SK-N-SH (cell line): ENCODE measurements around the gene C2CD4C. TPM values are rescaled to one million over a fixed set of nuclear protein-coding genes. Genes with fewer than 3 reads are reported as not detected.

Source experiments
- CTCF ChIA-PET: fragments of 300-600, 350-600 bp; formaldehyde crosslinking; extraction: SDS; loops from one replicate; lab custom pipeline; 2021; lab: Yijun Ruan, JAX
- POLR2A ChIA-PET: fragments of 350-600 bp; sonication (Branson Sonifier 250); formaldehyde crosslinking; extraction: SDS; loops from one replicate; lab custom pipeline; 2020; ENCODE audit warnings: antibody characterized with exemption, inconsistent platforms; lab: Yijun Ruan, JAX
- DNase-seq: peaks from one replicate; pipeline ENCODE4 v3.0.0; 2012
- H2AFZ ChIP-seq: fragments of 200-600 bp; sonication (generic); 2 replicates; pipeline ENCODE4 v1.8.1; 2016; ENCODE audit warnings: antibody characterized with exemption, mild to moderate bottlenecking, low read depth
- H3F3A ChIP-seq: fragments of 200-600 bp; sonication (generic); replicated peaks from 2 replicates; pipeline ENCODE3; 2016; ENCODE audit warnings: antibody characterized with exemption, mild to moderate bottlenecking; ENCODE audit not compliant: insufficient read depth
- H3K27ac ChIP-seq, 2 experiments: fragments of 200-500 bp in 1 of 2; fragments of 200-600 bp in 1 of 2; sonication (Bioruptor generic) in 1 of 2; sonication (generic), shearing (Covaris generic) in 1 of 2; 2 replicates each; pipeline versions ENCODE4 v1.5.1 to v1.6.1; 2014 to 2016; ENCODE audit warnings: low read depth in 2 of 2, inconsistent platforms in 1 of 2, low read length in 1 of 2, mild to moderate bottlenecking in 1 of 2, mixed read lengths in 1 of 2
- H3K27me3 ChIP-seq: fragments of 200-600 bp; sonication (generic), shearing (Covaris generic); 2 replicates; pipeline ENCODE4 v1.6.1; 2016; ENCODE audit warnings: mixed run types; ENCODE audit not compliant: insufficient read depth
- H3K36me3 ChIP-seq, 2 experiments: fragments of 200-500 bp in 1 of 2; fragments of 200-600 bp in 1 of 2; sonication (Bioruptor generic) in 1 of 2; sonication (generic) in 1 of 2; replicated peaks in 1 of 2; 2 replicates each; pipeline versions ENCODE3 to v1.5.1; 2014 to 2016; ENCODE audit warnings: low read length in 1 of 2, mild to moderate bottlenecking in 1 of 2; ENCODE audit not compliant: insufficient read depth in 2 of 2, control insufficient read depth in 1 of 2
- H3K4me1 ChIP-seq, 2 experiments: fragments of 200-500 bp in 1 of 2; fragments of 200-600 bp in 1 of 2; sonication (Bioruptor generic) in 1 of 2; sonication (generic), shearing (Covaris generic) in 1 of 2; 2 replicates each; pipeline versions ENCODE4 v1.5.1 to v1.6.1; 2014 to 2016; ENCODE audit warnings: low read depth in 1 of 2, low read length in 1 of 2, mixed run types in 1 of 2; ENCODE audit not compliant: insufficient read depth in 2 of 2, control insufficient read depth in 1 of 2
- H3K4me2 ChIP-seq: fragments of 200-600 bp; sonication (generic), shearing (Covaris generic); 2 replicates; pipeline ENCODE4 v1.6.1; 2017; ENCODE audit warnings: mixed run types
- H3K4me3 ChIP-seq, 2 experiments: fragments of 200-500 bp in 1 of 2; fragments of 200-600 bp in 1 of 2; sonication (Bioruptor generic) in 1 of 2; sonication (generic), shearing (Covaris generic) in 1 of 2; 2 replicates each; pipeline versions ENCODE4 v1.5.1 to v1.8.1; 2014 to 2016; ENCODE audit warnings: low read depth in 2 of 2, inconsistent platforms in 1 of 2, low read length in 1 of 2, mild to moderate bottlenecking in 1 of 2, mixed read lengths in 1 of 2, moderate library complexity in 1 of 2
- H3K79me2 ChIP-seq: fragments of 200-600 bp; sonication (generic); 2 replicates; pipeline ENCODE4 v1.8.1; 2017; ENCODE audit warnings: mild to moderate bottlenecking; ENCODE audit not compliant: insufficient read depth
- H3K9ac ChIP-seq: fragments of 200-600 bp; sonication (generic); 2 replicates; pipeline ENCODE4 v1.6.1; 2017; ENCODE audit warnings: mixed run types
- H3K9me2 ChIP-seq: fragments of 200-600 bp; sonication (generic); 2 replicates; pipeline ENCODE4 v1.6.1; 2017; ENCODE audit warnings: mixed run types
- H3K9me3 ChIP-seq: fragments of 200-600 bp; sonication (generic); 2 replicates; pipeline ENCODE4 v1.6.1; 2017; ENCODE audit warnings: mixed run types, mild to moderate bottlenecking, moderate library complexity
- H4K20me1 ChIP-seq: fragments of 200-600 bp; sonication (generic); 2 replicates; pipeline ENCODE4 v1.6.1; 2017; ENCODE audit warnings: mild to moderate bottlenecking, mixed run types; ENCODE audit not compliant: insufficient read depth
- ELF1 ChIP-seq: IDR thresholded peaks from 2 replicates; pipeline ENCODE4 v1.4.0; 2012
- EP300 ChIP-seq, 2 experiments: IDR thresholded peaks; 2 replicates each; pipeline versions ENCODE4 v1.4.0 to v1.6.1; 2012; ENCODE audit warnings: borderline replicate concordance in 1 of 2, low read depth in 1 of 2, low read length in 1 of 2
- EZH2phosphoT487 ChIP-seq: fragments of 200-600 bp; sonication (generic); IDR thresholded peaks from 2 replicates; pipeline ENCODE4 v1.6.1; 2017; ENCODE audit warnings: low read depth, mixed run types, mild to moderate bottlenecking, antibody characterized with exemption, moderate library complexity, borderline replicate concordance
- FOXJ3 ChIP-seq: sonication (generic); formaldehyde crosslinking; IDR thresholded peaks from 2 replicates; pipeline ENCODE4 v1.5.1; 2020; ENCODE audit warnings: mild to moderate bottlenecking, missing genetic modification reagents
- FOXM1 ChIP-seq: IDR thresholded peaks from 2 replicates; pipeline ENCODE4 v1.4.0; 2012; ENCODE audit warnings: low read depth, mild to moderate bottlenecking
- GABPA ChIP-seq: IDR thresholded peaks from 2 replicates; pipeline ENCODE4 v1.4.0; 2012; ENCODE audit warnings: low read depth, mild to moderate bottlenecking
- GATA2 ChIP-seq: sonication (generic); formaldehyde crosslinking; IDR thresholded peaks from 2 replicates; pipeline ENCODE4 v1.5.0; 2020; ENCODE audit warnings: mild to moderate bottlenecking, missing genetic modification reagents
- MXI1 ChIP-seq: IDR thresholded peaks from 2 replicates; pipeline ENCODE4 v1.6.1; 2012; ENCODE audit warnings: mild to moderate bottlenecking, low read depth, low read length, improper control_type of control experiment
- NFIC ChIP-seq: IDR thresholded peaks from 2 replicates; pipeline ENCODE4 v1.4.0; 2012; ENCODE audit warnings: borderline replicate concordance
- POLR2AphosphoS5 ChIP-seq: IDR thresholded peaks from 2 replicates; pipeline ENCODE4 v1.6.1; 2012; ENCODE audit warnings: low read depth, low read length
- RAD21 ChIP-seq: IDR thresholded peaks from 2 replicates; pipeline ENCODE4 v1.6.1; 2012; ENCODE audit warnings: mild to moderate bottlenecking, low read length
- RCOR1 ChIP-seq: fragments of 150-350 bp; IDR thresholded peaks from 2 replicates; pipeline ENCODE4 v1.6.1; 2017; ENCODE audit warnings: antibody characterized with exemption, low read length
- RXRA ChIP-seq: IDR thresholded peaks from 2 replicates; pipeline ENCODE4 v1.4.0; 2012; ENCODE audit warnings: low read depth, mild to moderate bottlenecking, borderline replicate concordance
- SIN3A ChIP-seq: IDR thresholded peaks from 2 replicates; pipeline ENCODE4 v1.6.1; 2012; ENCODE audit warnings: low read depth, mild to moderate bottlenecking, low read length, moderate library complexity, borderline replicate concordance
- SMC3 ChIP-seq: IDR thresholded peaks from 2 replicates; pipeline ENCODE4 v1.6.1; 2012; ENCODE audit warnings: low read depth, low read length, improper control_type of control experiment
- TCF12 ChIP-seq: IDR thresholded peaks from 2 replicates; pipeline ENCODE4 v1.4.0; 2012
- YY1 ChIP-seq: IDR thresholded peaks from 2 replicates; pipeline ENCODE4 v1.4.0; 2012; ENCODE audit warnings: low read depth, mild to moderate bottlenecking
- WGBS: methylation state at CpG from one replicate; pipeline ENCODE4 v1.1.6; 2017; ENCODE audit warnings: low lambda C conversion rate; 5-methylcytosine and 5-hydroxymethylcytosine counted together
- polyA plus RNA-seq, 3 experiments: library from polyadenylated mRNA; depleted of rRNA; stranded (reverse); fragments of >200 nt; gene quantifications; 2 replicates each; pipeline ENCODE4 v1.2.3, GENCODE V29; 2012
- TF ChIP-seq, protein P1 (sequence below): fragments of 150-350 bp; IDR thresholded peaks from 2 replicates; pipeline ENCODE4 v1.6.1; 2017; ENCODE audit warnings: antibody characterized with exemption, low read length, low read depth, borderline replicate concordance
- TF ChIP-seq, protein P2 (sequence below): IDR thresholded peaks from 2 replicates; pipeline ENCODE4; 2012

Gene C2CD4C
- polyA plus RNA-seq, 1 of the 3 experiments (the other 2 are of a cell fraction): 0.23 TPM

DNA sequence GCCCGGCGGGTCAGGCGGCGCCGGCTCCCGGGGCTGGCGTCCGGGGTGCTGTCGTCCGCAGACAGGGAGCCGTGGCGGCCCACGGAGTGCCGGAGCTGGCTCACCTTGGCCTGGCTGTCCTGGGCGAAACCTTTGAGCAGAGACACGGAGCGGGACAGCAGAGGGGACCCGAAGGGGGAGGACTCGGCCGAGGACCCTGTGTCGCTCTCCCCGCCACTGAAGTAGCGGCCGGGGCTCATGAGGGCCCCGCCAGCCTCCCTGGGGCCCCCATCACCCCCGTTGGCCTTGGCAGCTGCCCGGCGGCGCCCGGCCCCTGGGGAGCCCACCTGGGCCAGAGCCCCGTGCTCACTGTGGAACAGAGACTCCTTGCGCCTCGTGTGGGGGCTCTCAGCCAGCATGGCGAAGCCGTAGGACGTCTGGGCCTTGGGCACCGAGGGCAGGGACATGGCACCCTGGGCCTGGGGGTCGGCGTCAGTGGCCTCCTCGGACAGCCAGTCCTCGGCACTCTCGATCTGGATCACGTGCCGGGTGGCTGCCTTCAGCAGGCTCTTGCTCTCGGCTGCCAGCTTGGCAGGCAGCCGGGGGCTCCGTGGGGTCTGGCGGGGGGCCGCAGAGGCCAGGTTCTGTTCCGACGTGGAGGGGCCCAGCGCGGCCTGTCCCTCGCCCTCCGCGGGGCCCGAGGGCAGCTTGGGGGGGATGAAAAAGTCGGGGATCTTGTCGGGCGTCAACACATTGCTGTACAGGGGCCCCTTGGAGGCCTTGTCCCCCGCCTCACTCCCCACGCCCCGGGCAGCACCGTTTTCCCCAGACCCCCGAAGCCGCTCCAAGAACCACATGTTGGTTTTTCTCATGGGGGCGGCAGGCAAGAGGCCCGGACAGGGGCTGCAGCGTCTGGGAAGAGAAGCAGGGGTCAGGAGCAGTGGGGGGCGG is 1.2 kb downstream of the C2CD4C start:
- TF ChIP-seq, protein P1, sequence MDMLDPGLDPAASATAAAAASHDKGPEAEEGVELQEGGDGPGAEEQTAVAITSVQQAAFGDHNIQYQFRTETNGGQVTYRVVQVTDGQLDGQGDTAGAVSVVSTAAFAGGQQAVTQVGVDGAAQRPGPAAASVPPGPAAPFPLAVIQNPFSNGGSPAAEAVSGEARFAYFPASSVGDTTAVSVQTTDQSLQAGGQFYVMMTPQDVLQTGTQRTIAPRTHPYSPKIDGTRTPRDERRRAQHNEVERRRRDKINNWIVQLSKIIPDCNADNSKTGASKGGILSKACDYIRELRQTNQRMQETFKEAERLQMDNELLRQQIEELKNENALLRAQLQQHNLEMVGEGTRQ: no peak
- no peak for TF ChIP-seq GABPA
- no peak for TF ChIP-seq EZH2phosphoT487
- TF ChIP-seq RCOR1: no peak
- no peak for TF ChIP-seq GATA2
- no peak for TF ChIP-seq FOXM1
- no peak for TF ChIP-seq POLR2AphosphoS5
- TF ChIP-seq RAD21: no peak
- no peak for TF ChIP-seq NFIC
- TF ChIP-seq EP300 (IDR thresholded peaks at IDR 0.05; ENCODE audit: borderline replicate concordance in 1 of 2, low read depth in 1 of 2, low read length in 1 of 2): no peak
- TF ChIP-seq ELF1: no peak
- no peak for TF ChIP-seq TCF12
- no peak for TF ChIP-seq SIN3A
- TF ChIP-seq SMC3: no peak
- TF ChIP-seq MXI1: no peak
- no peak for TF ChIP-seq FOXJ3 (CRISPR knock-in tag)
- TF ChIP-seq, protein P2, sequence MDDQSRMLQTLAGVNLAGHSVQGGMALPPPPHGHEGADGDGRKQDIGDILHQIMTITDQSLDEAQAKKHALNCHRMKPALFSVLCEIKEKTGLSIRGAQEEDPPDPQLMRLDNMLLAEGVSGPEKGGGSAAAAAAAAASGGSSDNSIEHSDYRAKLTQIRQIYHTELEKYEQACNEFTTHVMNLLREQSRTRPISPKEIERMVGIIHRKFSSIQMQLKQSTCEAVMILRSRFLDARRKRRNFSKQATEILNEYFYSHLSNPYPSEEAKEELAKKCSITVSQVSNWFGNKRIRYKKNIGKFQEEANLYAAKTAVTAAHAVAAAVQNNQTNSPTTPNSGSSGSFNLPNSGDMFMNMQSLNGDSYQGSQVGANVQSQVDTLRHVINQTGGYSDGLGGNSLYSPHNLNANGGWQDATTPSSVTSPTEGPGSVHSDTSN: no peak
- no peak for TF ChIP-seq YY1
- TF ChIP-seq RXRA: no peak
- no peak overlapping the region for H2AFZ ChIP-seq
- H3K36me3 ChIP-seq: no peaks in the 10 kb centered on the region
- no peak overlapping the region for H3K9ac ChIP-seq
- H3K4me2 ChIP-seq: no peak overlapping the region
- peak overlapping the region in 1 of 2 experiments; percentile 48; a peak in 1 of 4 replicates for H3K4me3 ChIP-seq
- H3K9me3 ChIP-seq: no peaks in the 10 kb centered on the region
- 63% methylated on average over 6 of the region's 70 CpGs for WGBS
- peaks cover 0 to 26% of the 10 kb centered on the region in 2 experiments; a peak in 1 of 4 replicates for H3K4me1 ChIP-seq
- no peak overlapping the region for H3K27ac ChIP-seq
- DNase-seq: peak; percentile 38
- H3K9me2 ChIP-seq: no peaks in the 10 kb centered on the region
- no peaks in the 10 kb centered on the region for H3K79me2 ChIP-seq
- ChIA-PET CTCF (interaction anchor here (0.6 to 1.1 kb wide), 2 partner anchors 23 to 102 kb away, joined by 3 read pairs; no protein-coding TSS in a partner anchor), POLR2A (no interaction called here)
- peaks cover 8% of the 10 kb centered on the region; the same call in 1 of the 2 replicates for H3K27me3 ChIP-seq
- H4K20me1 ChIP-seq: no peaks in the 10 kb centered on the region
- H3F3A ChIP-seq: no peaks in the 10 kb centered on the region
